PC-9 (cell line): ENCODE results near the gene BMPR1B. TPM values are rescaled to one million over a fixed set of nuclear protein-coding genes. Genes with fewer than 3 reads are reported as not detected.
"Not testable (repeated sequence)": the region's sequence is repeated elsewhere in the genome, so short reads cannot be mapped to it uniquely, and the experiment has no call there.

Experiments used
- BruUV-seq: library from RNA; stranded (reverse); fragments of 400-500 nt; replicated peaks from 2 replicates; lab custom pipeline; 2021; lab: Mats Ljungman, UMichigan
- CTCF ChIA-PET: fragments of 300-600 bp; sonication (Branson Sonifier 250); formaldehyde crosslinking; loops from one replicate; lab custom pipeline; 2022; ENCODE audit warnings: antibody characterized with exemption; lab: Charles Lee
- POLR2A ChIA-PET: fragments of 300-600 bp; sonication (Branson Sonifier 250); formaldehyde crosslinking; loops from one replicate; lab custom pipeline; 2022; ENCODE audit warnings: antibody characterized with exemption; ENCODE audit not compliant: unreplicated experiment; lab: Charles Lee
- DNase-seq, 2 experiments: peaks; one replicate each; pipeline versions ENCODE4 v3.0.0 to v3.0.0-alpha.2; 2015 to 2022; ENCODE audit warnings: mixed read lengths in 1 of 2
- H2AFZ ChIP-seq: fragments of 200-600 bp; sonication (generic); 2 replicates; pipeline ENCODE4 v1.8.1; 2017; ENCODE audit warnings: antibody characterized with exemption
- H3F3A ChIP-seq: fragments of 200-600 bp; sonication (generic); 2 replicates; pipeline ENCODE4 v1.8.1; 2017; ENCODE audit warnings: antibody characterized with exemption, mild to moderate bottlenecking, low read depth; ENCODE audit not compliant: insufficient read depth
- H3K27ac ChIP-seq: fragments of 200-600 bp; sonication (generic); 2 replicates; pipeline ENCODE4 v1.6.1; 2016; ENCODE audit warnings: mixed run types
- H3K27me3 ChIP-seq: fragments of 200-600 bp; sonication (generic); 2 replicates; pipeline ENCODE4 v1.6.1; 2016; ENCODE audit warnings: low read depth, mixed run types; ENCODE audit not compliant: insufficient read depth
- H3K36me3 ChIP-seq: fragments of 200-600 bp; sonication (generic); 2 replicates; pipeline ENCODE4 v1.6.1; 2016; ENCODE audit warnings: low read depth, mixed run types
- H3K4me1 ChIP-seq: fragments of 200-600 bp; sonication (generic); replicated peaks from 2 replicates; pipeline ENCODE4 v1.6.1; 2016; ENCODE audit warnings: mixed run types; ENCODE audit not compliant: insufficient read depth
- H3K4me2 ChIP-seq: fragments of 200-600 bp; sonication (generic); 2 replicates; pipeline ENCODE4 v1.6.1; 2017; ENCODE audit warnings: mixed run types
- H3K4me3 ChIP-seq: fragments of 200-600 bp; sonication (generic); 2 replicates; pipeline ENCODE4 v1.6.1; 2016; ENCODE audit warnings: mixed run types
- H3K79me2 ChIP-seq: fragments of 200-600 bp; sonication (generic); 2 replicates; pipeline ENCODE4 v1.6.1; 2017; ENCODE audit warnings: low read depth, mixed run types
- H3K9me2 ChIP-seq: fragments of 200-600 bp; sonication (generic); 2 replicates; pipeline ENCODE4 v1.8.1; 2017; ENCODE audit warnings: mild to moderate bottlenecking; ENCODE audit not compliant: insufficient read depth
- H3K9me3 ChIP-seq: fragments of 200-600 bp; sonication (generic); 2 replicates; pipeline ENCODE4 v1.8.1; 2016; ENCODE audit warnings: low read depth; ENCODE audit not compliant: insufficient read depth
- H4K20me1 ChIP-seq: fragments of 200-600 bp; sonication (generic); 2 replicates; pipeline ENCODE4 v1.8.1; 2017; ENCODE audit not compliant: insufficient read depth
- EZH2 ChIP-seq: fragments of 200-600 bp; sonication (generic); IDR thresholded peaks from 2 replicates; pipeline ENCODE4 v1.8.0; 2017; ENCODE audit warnings: antibody characterized with exemption, low read depth
- intact Hi-C: fragments of 100-400 bp; cut with micrococcal nuclease; formaldehyde crosslinking; loops from one replicate; pipeline ENCODE4 v1.10.0; 2022; ENCODE audit not compliant: unreplicated experiment
- total RNA-seq: library from RNA; stranded (reverse); gene quantifications from 2 replicates; pipeline ENCODE4 v1.2.3, GENCODE V29; 2021
- TF ChIP-seq, protein P1 (sequence below): fragments of 200-600 bp; sonication (generic); conservative IDR thresholded peaks from 2 replicates; pipeline ENCODE4 v1.6.1; 2017; ENCODE audit warnings: mixed run types, antibody characterized with exemption, mild to moderate bottlenecking, moderate library complexity

Gene BMPR1B
- total RNA-seq, 1 experiment from 2014 or later: 1.1 TPM

DNA sequence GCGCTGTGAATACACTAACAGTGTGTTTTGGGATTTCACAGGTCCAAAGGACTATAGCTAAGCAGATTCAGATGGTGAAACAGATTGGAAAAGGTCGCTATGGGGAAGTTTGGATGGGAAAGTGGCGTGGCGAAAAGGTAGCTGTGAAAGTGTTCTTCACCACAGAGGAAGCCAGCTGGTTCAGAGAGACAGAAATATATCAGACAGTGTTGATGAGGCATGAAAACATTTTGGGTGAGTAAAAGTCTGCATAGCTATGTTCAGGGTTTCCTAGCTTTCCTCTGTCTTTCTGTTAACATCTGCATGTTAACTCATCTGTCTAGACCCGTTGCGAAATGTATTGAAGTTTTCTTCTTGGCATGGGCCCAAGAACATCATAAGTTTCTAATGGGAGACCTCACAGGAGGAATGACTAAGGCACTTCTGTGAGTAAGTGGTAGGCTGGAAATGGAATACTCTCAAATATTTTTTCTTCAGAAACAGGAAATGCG, 372.1 kb downstream of the BMPR1B start:
- Histone ChIP-seq H3F3A (no peaks in the 10 kb centered on the region), H3K4me1 (peaks cover 4% of the 10 kb centered on the region; the same call in 1 of the 2 replicates), H3K9me2 (no peaks in the 10 kb centered on the region), H3K4me3 (no peak overlapping the region), H3K36me3 (no peaks in the 10 kb centered on the region), H4K20me1 (no peaks in the 10 kb centered on the region), H3K27me3 (no peaks in the 10 kb centered on the region), H2AFZ (no peak overlapping the region), H3K79me2 (no peaks in the 10 kb centered on the region), H3K27ac (no peak overlapping the region), H3K4me2 (0 out of 2 replicates have a peak overlapping the region, but pooled peaks have one; percentile 23), H3K9me3 (no peaks in the 10 kb centered on the region)
- BruUV-seq: no TSS peak
- ChIA-PET POLR2A (no interaction called here), CTCF (no interaction called here)
- intact Hi-C loops: loop anchor here (5.0 kb wide), 2 partner anchors 508 to 828 kb away; no protein-coding TSS in a partner anchor
- DNase-seq: peak; percentile 37 to 56
- TF ChIP-seq, protein P1, sequence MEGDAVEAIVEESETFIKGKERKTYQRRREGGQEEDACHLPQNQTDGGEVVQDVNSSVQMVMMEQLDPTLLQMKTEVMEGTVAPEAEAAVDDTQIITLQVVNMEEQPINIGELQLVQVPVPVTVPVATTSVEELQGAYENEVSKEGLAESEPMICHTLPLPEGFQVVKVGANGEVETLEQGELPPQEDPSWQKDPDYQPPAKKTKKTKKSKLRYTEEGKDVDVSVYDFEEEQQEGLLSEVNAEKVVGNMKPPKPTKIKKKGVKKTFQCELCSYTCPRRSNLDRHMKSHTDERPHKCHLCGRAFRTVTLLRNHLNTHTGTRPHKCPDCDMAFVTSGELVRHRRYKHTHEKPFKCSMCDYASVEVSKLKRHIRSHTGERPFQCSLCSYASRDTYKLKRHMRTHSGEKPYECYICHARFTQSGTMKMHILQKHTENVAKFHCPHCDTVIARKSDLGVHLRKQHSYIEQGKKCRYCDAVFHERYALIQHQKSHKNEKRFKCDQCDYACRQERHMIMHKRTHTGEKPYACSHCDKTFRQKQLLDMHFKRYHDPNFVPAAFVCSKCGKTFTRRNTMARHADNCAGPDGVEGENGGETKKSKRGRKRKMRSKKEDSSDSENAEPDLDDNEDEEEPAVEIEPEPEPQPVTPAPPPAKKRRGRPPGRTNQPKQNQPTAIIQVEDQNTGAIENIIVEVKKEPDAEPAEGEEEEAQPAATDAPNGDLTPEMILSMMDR: no peak
- no peak for TF ChIP-seq EZH2

DNA sequence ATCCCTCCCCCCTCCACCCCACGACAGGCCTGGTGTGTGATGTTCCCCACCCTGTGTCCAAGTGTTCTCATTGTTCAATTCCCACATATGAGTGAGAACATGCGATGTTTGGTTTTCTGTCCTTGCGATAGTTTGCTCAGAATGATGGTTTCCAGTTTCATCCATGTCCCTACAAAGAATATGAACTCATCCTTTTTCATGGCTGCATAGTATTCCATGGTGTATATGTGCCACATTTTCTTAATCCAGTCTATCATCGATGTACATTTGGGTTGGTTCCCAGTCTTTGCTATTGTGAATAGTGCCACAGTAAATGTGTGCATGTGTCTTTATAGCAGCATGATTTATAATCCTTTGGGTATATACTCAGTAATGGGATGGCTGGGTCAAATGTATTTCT, 376.3 kb downstream of the BMPR1B start:
- H3K79me2 ChIP-seq, H3K9me3 ChIP-seq, H3F3A ChIP-seq, BruUV-seq, H2AFZ ChIP-seq, intact Hi-C loops, H4K20me1 ChIP-seq, DNase-seq, H3K9me2 ChIP-seq, H3K36me3 ChIP-seq, H3K4me3 ChIP-seq, H3K27ac ChIP-seq, H3K4me2 ChIP-seq, POLR2A ChIA-PET, CTCF ChIA-PET, H3K4me1 ChIP-seq, H3K27me3 ChIP-seq: not testable (repeated sequence)

DNA sequence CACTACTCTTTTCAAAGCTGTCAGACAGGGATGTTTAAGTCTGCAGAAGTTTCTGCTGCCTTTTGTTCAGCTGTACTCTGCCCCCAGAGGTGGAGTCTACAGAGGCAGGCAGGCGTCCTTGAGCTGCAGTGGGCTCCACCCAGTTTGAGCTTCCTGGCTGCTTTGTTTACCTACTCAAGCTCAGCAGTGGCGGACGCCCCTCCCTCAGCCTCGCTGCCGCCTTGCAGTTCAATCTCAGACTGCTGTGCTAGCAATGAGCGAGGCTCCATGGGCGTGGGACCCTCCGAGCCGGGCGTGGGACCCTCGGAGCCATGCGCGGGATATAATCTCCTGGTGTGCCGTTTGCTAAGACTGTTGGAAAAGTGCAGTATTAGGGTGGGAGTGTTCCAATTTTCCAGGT, 381.7 kb downstream of the BMPR1B start:
- H3K79me2 ChIP-seq, BruUV-seq: not testable (repeated sequence)

DNA sequence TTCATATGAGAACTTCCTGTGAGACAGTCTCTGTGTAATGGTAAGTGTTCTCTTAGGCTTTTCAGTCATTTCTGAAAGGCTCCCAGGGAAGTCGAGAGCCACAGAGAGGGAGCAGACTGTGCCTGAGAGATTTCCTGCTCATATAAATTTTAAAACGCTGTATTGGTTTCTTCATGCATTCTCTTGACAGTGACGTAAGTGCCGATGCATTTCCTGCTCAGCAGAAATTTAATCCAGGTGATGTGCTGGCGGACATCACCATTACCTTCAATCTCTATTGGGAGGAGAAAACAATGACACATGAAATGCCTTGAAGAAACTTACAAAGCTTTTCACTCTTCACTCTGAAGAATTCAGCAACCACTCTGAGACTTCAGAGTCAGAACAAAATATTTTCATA, 383.6 kb downstream of the BMPR1B start:
- Histone ChIP-seq H3F3A (no peaks in the 10 kb centered on the region), H3K9me3 (no peaks in the 10 kb centered on the region), H4K20me1 (no peaks in the 10 kb centered on the region), H3K79me2 (no peaks in the 10 kb centered on the region), H3K9me2 (no peaks in the 10 kb centered on the region), H3K36me3 (no peaks in the 10 kb centered on the region), H3K27ac (no peak overlapping the region), H2AFZ (no peak overlapping the region), H3K4me1 (no peaks in the 10 kb centered on the region), H3K27me3 (no peaks in the 10 kb centered on the region), H3K4me2 (no peak overlapping the region), H3K4me3 (no peak overlapping the region)
- CTCF ChIA-PET: no interaction called here
- TF ChIP-seq EZH2: no peak
- TF ChIP-seq, protein P1: no peak
- no TSS peak for BruUV-seq
- intact Hi-C loops: no loop called here
- POLR2A ChIA-PET: no interaction called here
- DNase-seq: no peak

More for the DNA sequence above, 381.7 kb downstream of the BMPR1B start:
- H3K4me1 ChIP-seq, H3K27me3 ChIP-seq, POLR2A ChIA-PET, H3K4me2 ChIP-seq, H3K4me3 ChIP-seq, H2AFZ ChIP-seq, intact Hi-C loops, CTCF ChIA-PET, H3F3A ChIP-seq, H3K9me2 ChIP-seq, H3K9me3 ChIP-seq, H4K20me1 ChIP-seq, H3K27ac ChIP-seq, H3K36me3 ChIP-seq, DNase-seq: not testable (repeated sequence)
